ENCODE data around the gene BRCC3.

The BRCC3 gene

GRCh38 chrX:155148724-155149537, 77.6 kb downstream of the BRCC3 start:
- DNase-seq: peak; percentile 44

- DNase-seq: no peak
These were observed 98.6 kb downstream of the BRCC3 start for GRCh38 chrX:155169881-155170280.
